K562 (cell line): ENCODE data around the gene RGMB. TPM values are rescaled to one million over a fixed set of nuclear protein-coding genes. Genes with fewer than 3 reads are reported as not detected.

Experiments
- ATAC-seq: fragments of 200-7000 bp; cut with Tn5 transposase; 3 replicates; pipeline ENCODE4 v1.9.1; 2020; ENCODE audit warnings: moderate library complexity
- BruUV-seq: library from RNA; stranded (reverse); fragments of 400-500 nt; replicated peaks from 2 replicates; lab custom pipeline; 2021; lab: Mats Ljungman, UMichigan
- CTCF ChIA-PET: fragments of 300-600 bp; formaldehyde crosslinking; extraction: SDS; loops from one replicate; lab custom pipeline; 2021; ENCODE audit warnings: low intra/inter-chr PET ratio; lab: Yijun Ruan, JAX
- POLR2A ChIA-PET: fragments of 300-600, 350-650 bp; sonication (Branson Sonifier 250); formaldehyde crosslinking; extraction: SDS; loops from one replicate; lab custom pipeline; 2021; ENCODE audit warnings: antibody characterized with exemption, inconsistent platforms; lab: Yijun Ruan, JAX
- DNase-seq, 4 experiments: peaks; one replicate each; pipeline versions ENCODE4 v3.0.0 to v3.0.0-alpha.2; 2011 to 2018; ENCODE audit warnings: low spot score in 3 of 4, mixed read lengths in 3 of 4; ENCODE audit errors: extremely low read depth in 1 of 4
- FAIRE-seq: peaks from 2 replicates; lab custom pipeline; 2011; peaks lifted over from hg19 to GRCh38; lab: Jason Lieb, UNC
- H2AFZ ChIP-seq: 2 replicates; pipeline ENCODE4 v1.6.0; 2011; ENCODE audit warnings: low read depth, low read length, control low read depth, inconsistent platforms
- H3K27ac ChIP-seq: fragments of 200-600 bp; 3 replicates; pipeline ENCODE4 v1.8.0; 2011; ENCODE audit warnings: low read depth, mild to moderate bottlenecking, control low read depth, inconsistent platforms, low read length, moderate library complexity, mixed read lengths; ENCODE audit errors: extremely low read depth
- H3K27me3 ChIP-seq, 2 experiments: fragments of 300-600 bp in 1 of 2; 2 replicates in 1 of 2; 3 replicates in 1 of 2; pipeline versions ENCODE4 v1.6.0 to v1.8.0; 2011; ENCODE audit warnings: inconsistent platforms in 2 of 2, low read length in 2 of 2, mild to moderate bottlenecking in 1 of 2, mixed read lengths in 1 of 2, moderate library complexity in 1 of 2; ENCODE audit not compliant: control insufficient read depth in 2 of 2, insufficient read depth in 2 of 2
- H3K36me3 ChIP-seq: fragments of 300-600 bp; 3 replicates; pipeline ENCODE4 v1.8.0; 2011; ENCODE audit warnings: mild to moderate bottlenecking, low read length, inconsistent platforms; ENCODE audit not compliant: control insufficient read depth, insufficient read depth
- H3K4me1 ChIP-seq, 2 experiments: fragments of 200-600 bp in 1 of 2; replicated peaks in 1 of 2; 2 replicates in 1 of 2; 3 replicates in 1 of 2; pipeline versions ENCODE4 v1.5.1 to v1.8.0; 2011; ENCODE audit warnings: inconsistent platforms in 2 of 2, low read length in 2 of 2, mild to moderate bottlenecking in 1 of 2, mixed read lengths in 1 of 2, moderate library complexity in 1 of 2; ENCODE audit not compliant: control insufficient read depth in 2 of 2, insufficient read depth in 2 of 2
- H3K4me2 ChIP-seq: 2 replicates; pipeline ENCODE4 v1.6.1; 2011; ENCODE audit warnings: low read length, control low read depth, inconsistent platforms, mixed read lengths; ENCODE audit not compliant: insufficient read depth
- H3K4me3 ChIP-seq: fragments of 200-600 bp; sonication (generic), shearing (Covaris generic); 2 replicates; pipeline ENCODE4 v1.5.1; 2016; ENCODE audit warnings: control low read depth, inconsistent platforms
- H3K79me2 ChIP-seq: fragments of 200-600 bp; 3 replicates; pipeline ENCODE4 v1.8.0; 2011; ENCODE audit warnings: low read length, inconsistent platforms; ENCODE audit not compliant: control insufficient read depth, insufficient read depth
- H3K9ac ChIP-seq, 2 experiments: 2 replicates each; pipeline versions ENCODE4 v1.6.0 to v1.6.1; 2011; ENCODE audit warnings: low read depth in 2 of 2, low read length in 2 of 2, control low read depth in 1 of 2, inconsistent platforms in 1 of 2, mild to moderate bottlenecking in 1 of 2, mixed read lengths in 1 of 2; ENCODE audit not compliant: insufficient read depth in 1 of 2
- H3K9me1 ChIP-seq: one replicate; pipeline ENCODE4 v1.6.0; 2011; ENCODE audit warnings: inconsistent platforms, mild to moderate bottlenecking, low read length, moderate library complexity; ENCODE audit not compliant: control insufficient read depth, insufficient read depth
- H3K9me3 ChIP-seq: replicated peaks from 2 replicates; pipeline ENCODE4 v1.5.1; 2011; ENCODE audit warnings: low read depth, low read length, inconsistent platforms; ENCODE audit not compliant: control insufficient read depth, insufficient read depth
- H4K20me1 ChIP-seq: replicated peaks from 2 replicates; pipeline ENCODE4 v1.6.1; 2011; ENCODE audit warnings: low read length, inconsistent platforms, mixed read lengths; ENCODE audit not compliant: control insufficient read depth, insufficient read depth
- CBFA2T2 ChIP-seq: fragments of 450-650 bp; conservative IDR thresholded peaks from 2 replicates; pipeline ENCODE4 v1.6.1; 2017; ENCODE audit warnings: mild to moderate bottlenecking
- CEBPG ChIP-seq, 3 experiments: fragments of 200-800 bp in 1 of 3; sonication (Bioruptor generic) in 1 of 3; sonication (generic) in 1 of 3; formaldehyde crosslinking in 1 of 3; IDR thresholded peaks in 2 of 3; conservative IDR thresholded peaks in 1 of 3; 2 replicates each; pipeline versions ENCODE4 v1.6.1 to v1.8.0; 2016 to 2022; ENCODE audit warnings: missing compliant biosample characterization in 2 of 3, missing genetic modification characterization in 2 of 3, mild to moderate bottlenecking in 1 of 3, missing genetic modification reagents in 1 of 3
- CSDE1 ChIP-seq, 2 experiments: fragments of 450-650 bp; IDR thresholded peaks; 2 replicates each; pipeline ENCODE4 v1.6.1; 2016; ENCODE audit warnings: mild to moderate bottlenecking in 1 of 2
- FOXP4 ChIP-seq: sonication (generic); formaldehyde crosslinking; IDR thresholded peaks from 2 replicates; pipeline ENCODE4 v1.8.0; 2022; ENCODE audit warnings: mild to moderate bottlenecking, missing genetic modification reagents, borderline replicate concordance
- HMGXB4 ChIP-seq: sonication (generic); formaldehyde crosslinking; IDR thresholded peaks from 2 replicates; pipeline ENCODE4 v1.8.1; 2023; ENCODE audit warnings: mild to moderate bottlenecking, missing genetic modification reagents
- SAFB ChIP-seq: fragments of 200-400 bp; formaldehyde crosslinking; IDR thresholded peaks from 2 replicates; pipeline ENCODE4 v1.6.1; 2017; ENCODE audit warnings: low read depth, low read length, borderline replicate concordance
- ZBTB34 ChIP-seq: fragments of 250-450 bp; sonication (Bioruptor Pico); IDR thresholded peaks from 2 replicates; pipeline ENCODE4 v1.8.0; 2021; ENCODE audit warnings: mild to moderate bottlenecking, moderate library complexity
- ZNF175 ChIP-seq: fragments of 200-800 bp; sonication (Bioruptor generic); IDR thresholded peaks from 2 replicates; pipeline ENCODE4 v1.6.1; 2016; ENCODE audit warnings: low read depth, mild to moderate bottlenecking, missing genetic modification characterization, missing compliant biosample characterization
- ZNF217 ChIP-seq: sonication (generic); formaldehyde crosslinking; IDR thresholded peaks from 2 replicates; pipeline ENCODE4 v1.8.0; 2022; ENCODE audit warnings: mild to moderate bottlenecking, missing genetic modification reagents
- ZNF274 ChIP-seq: IDR thresholded peaks from 2 replicates; pipeline ENCODE4 v1.6.1; 2011; ENCODE audit warnings: low read depth, mild to moderate bottlenecking, low read length, moderate library complexity, borderline replicate concordance
- ZNF79 ChIP-seq: fragments of 250-450 bp; sonication (Bioruptor Pico); IDR thresholded peaks from 2 replicates; pipeline ENCODE4 v1.4.0; 2020; ENCODE audit warnings: low read depth, mild to moderate bottlenecking, moderate library complexity
- WGBS: fragments of 100-300 bp; shearing (Covaris generic); methylation state at CpG from one replicate; pipeline ENCODE4 v1.1.6; 2016; ENCODE audit warnings: low coverage, mixed read lengths; ENCODE audit not compliant: insufficient coverage; ENCODE audit errors: missing lambda C conversion rate; 5-methylcytosine and 5-hydroxymethylcytosine counted together
- in situ Hi-C: fragments of 300-500 bp; cut with MboI; formaldehyde crosslinking; loops from 4 replicates; pipeline ENCODE4 v1.15.0; 2018; ENCODE audit warnings: inconsistent platforms, mixed read lengths
- intact Hi-C: fragments of 100-400 bp; cut with micrococcal nuclease; formaldehyde crosslinking; loops from 2 replicates; pipeline ENCODE4 v1.14.2; 2022
- polyA plus RNA-seq, 8 experiments: library from polyadenylated mRNA; depleted of rRNA in 4 of 8; stranded (reverse) in 5 of 8; unstranded in 3 of 8; fragments of >200 nt; fragmentation: Nextera tagmentation in 2 of 8; fragmentation: Illumina TruSeq in 1 of 8; extraction: Ambion mirVana in 2 of 8; extraction: Trizol in 1 of 8; gene quantifications; 2 replicates each; pipeline versions ENCODE4 v1.2.1 to v1.2.3, GENCODE V29; 2011 to 2014; ENCODE audit warnings: inconsistent platforms in 1 of 8, missing spikeins in 1 of 8
- total RNA-seq, 7 experiments: library from RNA; depleted of rRNA in 6 of 7; stranded (reverse); fragments of >200 nt in 6 of 7; fragmentation: Illumina TruSeq in 2 of 7; extraction: Trizol in 2 of 7; gene quantifications; 2 replicates each; pipeline versions ENCODE4 v1.2.1 to v1.2.3, GENCODE V29; 2011 to 2021; ENCODE audit warnings: low replicate concordance in 1 of 7
- TF ChIP-seq, protein P1 (sequence below): fragments of 200-400 bp; formaldehyde crosslinking; IDR thresholded peaks from 2 replicates; pipeline ENCODE4 v1.6.1; 2017; ENCODE audit warnings: mild to moderate bottlenecking, low read depth, low read length, moderate library complexity

RGMB gene
- total and polyA plus RNA-seq, 9 of the 15 experiments (the other 6 are each of a cell fraction or from before 2014, with no cell fraction given) = 0.03 to 0.38 TPM; not detected in 7

- TF ChIP-seq, protein P1, sequence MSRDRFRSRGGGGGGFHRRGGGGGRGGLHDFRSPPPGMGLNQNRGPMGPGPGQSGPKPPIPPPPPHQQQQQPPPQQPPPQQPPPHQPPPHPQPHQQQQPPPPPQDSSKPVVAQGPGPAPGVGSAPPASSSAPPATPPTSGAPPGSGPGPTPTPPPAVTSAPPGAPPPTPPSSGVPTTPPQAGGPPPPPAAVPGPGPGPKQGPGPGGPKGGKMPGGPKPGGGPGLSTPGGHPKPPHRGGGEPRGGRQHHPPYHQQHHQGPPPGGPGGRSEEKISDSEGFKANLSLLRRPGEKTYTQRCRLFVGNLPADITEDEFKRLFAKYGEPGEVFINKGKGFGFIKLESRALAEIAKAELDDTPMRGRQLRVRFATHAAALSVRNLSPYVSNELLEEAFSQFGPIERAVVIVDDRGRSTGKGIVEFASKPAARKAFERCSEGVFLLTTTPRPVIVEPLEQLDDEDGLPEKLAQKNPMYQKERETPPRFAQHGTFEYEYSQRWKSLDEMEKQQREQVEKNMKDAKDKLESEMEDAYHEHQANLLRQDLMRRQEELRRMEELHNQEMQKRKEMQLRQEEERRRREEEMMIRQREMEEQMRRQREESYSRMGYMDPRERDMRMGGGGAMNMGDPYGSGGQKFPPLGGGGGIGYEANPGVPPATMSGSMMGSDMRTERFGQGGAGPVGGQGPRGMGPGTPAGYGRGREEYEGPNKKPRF = no peak
- TF ChIP-seq CBFA2T2 (no peak), ZBTB34 (CRISPR knock-in tag) (no peak)
These were observed 20.0 kb upstream of the RGMB start (continued) for GRCh38 chr5:98753507-98753906.

DNA sequence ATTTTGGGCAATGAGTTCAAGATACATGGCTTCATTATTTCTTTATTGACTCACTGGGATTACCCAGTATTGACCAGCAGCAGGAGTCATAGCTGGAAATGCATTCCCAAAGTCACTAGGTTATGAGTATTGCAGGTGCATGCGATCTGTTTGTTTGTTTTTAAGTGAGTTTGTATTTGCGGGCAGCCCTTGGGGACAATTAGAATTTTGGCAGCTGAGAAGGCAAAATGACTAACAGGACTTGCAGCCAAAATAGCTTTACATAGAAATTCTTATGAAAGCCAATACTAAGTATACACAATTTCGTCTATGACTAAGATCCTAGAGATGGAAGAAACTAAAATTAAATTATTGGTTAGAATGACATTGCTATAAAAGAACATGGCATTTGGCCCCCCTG lies 18.1 kb upstream of the RGMB start:
- H3K4me2 ChIP-seq = no peak overlapping the region
- 7% methylated on average over 3 of the region's 3 CpGs for whole genome bisulfite sequencing
- BruUV-seq = no TSS peak
- TF ChIP-seq ZNF175 (CRISPR knock-in tag) (no peak), FOXP4 (CRISPR knock-in tag) (no peak), CEBPG (CRISPR knock-in tag; IDR thresholded peaks at IDR 0.05) (no peak), CEBPG (tag; conservative IDR thresholded peaks at IDR 0.05 in 1 of 2, IDR thresholded peaks at IDR 0.05 in 1 of 2) (no peak), CSDE1 (IDR thresholded peaks at IDR 0.05) (no peak), ZNF274 (no peak), ZNF217 (no peak), HMGXB4 (CRISPR knock-in tag) (no peak), ZNF79 (no peak), SAFB (no peak)

More for the DNA sequence above, 18.1 kb upstream of the RGMB start:
- intact Hi-C loops (no loop called here), in situ Hi-C loops (no loop called here)
- Histone ChIP-seq H4K20me1 (no peaks in the 10 kb centered on the region), H3K79me2 (no peaks in the 10 kb centered on the region), H3K9ac (no peak overlapping the region), H3K27ac (no peak overlapping the region), H3K9me3 (no peaks in the 10 kb centered on the region), H3K4me3 (no peak overlapping the region), H3K36me3 (no peaks in the 10 kb centered on the region), H3K27me3 (no peaks in the 10 kb centered on the region), H2AFZ (no peak overlapping the region), H3K4me1 (no peaks in the 10 kb centered on the region), H3K9me1 (no peaks in the 10 kb centered on the region)
- FAIRE-seq (no peak), ATAC-seq (no peak), DNase-seq (no peak)
- CTCF ChIA-PET = no interaction called here
- POLR2A ChIA-PET = interaction anchor here (0.6 kb wide), 1 partner anchor 1716 kb away, joined by 3 read pairs; no protein-coding TSS in a partner anchor
